ENCODE measurements around the gene CRY1. TPM values are rescaled to one million over a fixed set of nuclear protein-coding genes. Genes with fewer than 3 reads are reported as not detected.

CRY1 gene
- total RNA-seq, 2 experiments from 2014 or later: 70.7 to 77.4 TPM

GRCh38 chr12:107014055-107014454, 79.3 kb downstream of the CRY1 start:
- intact Hi-C loops (cut with DNase I, micrococcal nuclease): loop anchor here (2.0 to 5.0 kb wide), 2 partner anchors 63 to 79 kb away; partner anchors contain the start of gene CRY1 (in 1 of the 2)
- Mint-ChIP-seq H3K4me1 (ENCODE audit: low read depth) (no peaks in the 10 kb centered on the region), H3K9me3 (no peaks in the 10 kb centered on the region), H3K36me3 (ENCODE audit: low read depth) (peaks cover 61% of the 10 kb centered on the region), H3K4me3 (no peak overlapping the region), H3K27ac (no peak overlapping the region), H3K27me3 (no peaks in the 10 kb centered on the region)
- H3K4me1 ChIP-seq (ENCODE audit: insufficient read depth, low read length): no peaks in the 10 kb centered on the region
- no peak overlapping the region for H3K4me3 ChIP-seq (ENCODE audit: low read length)
- H3K36me3 ChIP-seq (ENCODE audit: insufficient read depth, low read length): peaks cover 3% of the 10 kb centered on the region
- ChIA-PET POLR2A (interaction anchor here (0.8 kb wide), 1 partner anchor 80 kb away, joined by 4 read pairs; the partner anchor contains the start of gene CRY1), CTCF (interaction anchor here (0.9 to 2.8 kb wide), 5 partner anchors 11 to 118 kb away, joined by 3 to 12 read pairs (median 4); partner anchors contain the start of gene CRY1)
- no peaks in the 10 kb centered on the region for H3K27me3 ChIP-seq (ENCODE audit: control insufficient read depth in 1 of 2, insufficient read depth in 2 of 2, low read length in 2 of 2)
- no peak overlapping the region for H3K27ac ChIP-seq (ENCODE audit: low read depth in 1 of 2, low read length in 2 of 2)
- ATAC-seq (ENCODE audit: poor library complexity) (peak; percentile 91), DNase-seq (peak in 4 of 14 experiments; percentile 27 to 70 (median 56))
- H3K9me3 ChIP-seq (ENCODE audit: control insufficient read depth in 1 of 2, insufficient read depth in 1 of 2, low read length in 2 of 2): no peaks in the 10 kb centered on the region
- TF ChIP-seq CTCF (IDR thresholded peaks at IDR 0.05): no peak

DNA sequence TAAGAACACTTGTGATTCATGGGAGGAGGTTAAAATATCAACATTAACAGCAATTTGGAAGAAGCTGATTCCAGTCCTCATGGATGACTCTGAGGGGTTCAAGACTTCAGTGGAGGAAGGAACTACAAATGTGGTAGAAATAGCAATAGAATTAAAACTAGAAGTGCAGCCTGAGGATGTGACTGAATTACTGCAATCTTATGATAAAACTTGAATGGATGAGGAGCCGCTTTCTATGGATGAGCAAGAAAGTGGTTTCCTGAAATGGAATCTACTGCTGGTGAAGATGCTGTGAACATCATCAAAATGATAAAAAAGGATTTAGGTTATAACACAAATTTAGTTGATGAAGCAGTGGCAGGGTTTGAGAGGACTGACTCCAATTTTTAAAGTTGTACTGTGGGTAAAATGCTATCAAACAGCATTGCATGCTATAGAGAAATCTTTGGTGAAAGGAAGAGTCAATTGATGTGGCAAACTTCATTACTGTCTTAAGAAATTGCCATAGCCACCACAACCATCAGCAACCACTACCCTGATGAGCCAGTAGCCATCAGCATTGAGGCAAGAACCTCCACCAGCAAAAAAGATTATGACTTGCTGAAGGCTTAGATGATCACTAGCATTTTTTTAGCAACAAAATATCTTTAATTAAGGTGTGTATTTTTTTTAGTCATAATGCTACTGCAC, 80.5 kb downstream of the CRY1 start:
- CTCF ChIA-PET: interaction anchor here (2.8 kb wide), 1 partner anchor 92 kb away, joined by 12 read pairs; no protein-coding TSS in a partner anchor
- Histone ChIP-seq H3K9me3 (ENCODE audit: control insufficient read depth in 1 of 2, insufficient read depth in 1 of 2, low read length in 2 of 2) (no peaks in the 10 kb centered on the region), H3K27ac (ENCODE audit: low read depth in 1 of 2, low read length in 2 of 2) (no peak overlapping the region), H3K4me3 (ENCODE audit: low read length) (no peak overlapping the region), H3K36me3 (ENCODE audit: insufficient read depth, low read length) (peaks cover 3% of the 10 kb centered on the region), H3K27me3 (ENCODE audit: control insufficient read depth in 1 of 2, insufficient read depth in 2 of 2, low read length in 2 of 2) (no peaks in the 10 kb centered on the region), H3K4me1 (ENCODE audit: insufficient read depth, low read length) (no peaks in the 10 kb centered on the region)
- H3K9me3 Mint-ChIP-seq: no peaks in the 10 kb centered on the region
- intact Hi-C loops (cut with DNase I, micrococcal nuclease): loop anchor here in 1 of 2 experiments (5.0 kb wide), 1 partner anchor 64 kb away; no protein-coding TSS in a partner anchor
- POLR2A ChIA-PET: no interaction called here
- no peak for TF ChIP-seq CTCF (IDR thresholded peaks at IDR 0.05)
- H3K4me1 Mint-ChIP-seq (ENCODE audit: low read depth): no peaks in the 10 kb centered on the region
- H3K4me3 Mint-ChIP-seq: no peak overlapping the region
- ATAC-seq (ENCODE audit: poor library complexity): no peak
- H3K27ac Mint-ChIP-seq: no peak overlapping the region
- peaks cover 56% of the 10 kb centered on the region for H3K36me3 Mint-ChIP-seq (ENCODE audit: low read depth)
- no peak for DNase-seq
- H3K27me3 Mint-ChIP-seq: no peaks in the 10 kb centered on the region

GRCh38 chr12:107011519-107011918, 81.8 kb downstream of the CRY1 start:
- Mint-ChIP-seq H3K4me1 (ENCODE audit: low read depth) (no peaks in the 10 kb centered on the region), H3K36me3 (ENCODE audit: low read depth) (peaks cover 43% of the 10 kb centered on the region), H3K27me3 (no peaks in the 10 kb centered on the region), H3K9me3 (no peaks in the 10 kb centered on the region), H3K4me3 (no peak overlapping the region), H3K27ac (no peak overlapping the region)
- no peak for DNase-seq
- no peak overlapping the region for H3K27ac ChIP-seq (ENCODE audit: low read depth in 1 of 2, low read length in 2 of 2)
- ATAC-seq (ENCODE audit: poor library complexity): no peak
- peaks cover 3% of the 10 kb centered on the region for H3K36me3 ChIP-seq (ENCODE audit: insufficient read depth, low read length)
- intact Hi-C loops (cut with DNase I, micrococcal nuclease): loop anchor here in 1 of 2 experiments (5.0 kb wide), 1 partner anchor 66 kb away; no protein-coding TSS in a partner anchor
- POLR2A ChIA-PET: no interaction called here
- CTCF ChIA-PET: no interaction called here
- H3K27me3 ChIP-seq (ENCODE audit: control insufficient read depth in 1 of 2, insufficient read depth in 2 of 2, low read length in 2 of 2): no peaks in the 10 kb centered on the region
- H3K9me3 ChIP-seq (ENCODE audit: control insufficient read depth in 1 of 2, insufficient read depth in 1 of 2, low read length in 2 of 2): no peaks in the 10 kb centered on the region
- TF ChIP-seq CTCF (IDR thresholded peaks at IDR 0.05): no peak
- no peaks in the 10 kb centered on the region for H3K4me1 ChIP-seq (ENCODE audit: insufficient read depth, low read length)
- H3K4me3 ChIP-seq (ENCODE audit: low read length): no peak overlapping the region

Measured in CD4-positive, alpha-beta T cell (primary cell).